ENCODE measurements around the gene TGFBR3. TPM values are rescaled to one million over a fixed set of nuclear protein-coding genes. Genes with fewer than 3 reads are reported as not detected.
A peak's percentile ranks its signal among the peaks of the same experiment; 100 is the strongest.

The TGFBR3 gene
- total and polyA plus RNA-seq, 3 experiments from 2014 or later = 28.8 to 78.5 (median 29.9) TPM

GRCh38 chr1:91730801-91731732 is 154.9 kb downstream of the TGFBR3 start:
- Mint-ChIP-seq H3K27me3 (no peaks in the 10 kb centered on the region), H3K27ac (peak overlapping the region; percentile 10 to 93 (median 85)), H3K4me1 (peaks cover 57 to 78% (median 63%) of the 10 kb centered on the region in 3 donors), H3K9me3 (no peaks in the 10 kb centered on the region), H3K36me3 (peaks cover 6 to 59% (median 24%) of the 10 kb centered on the region in 3 donors), H3K4me3 (peak overlapping the region in 6 of 7 donors; percentile 46 to 66 (median 60))
- H3K4me3 ChIP-seq (ENCODE audit: low read length) = no peak overlapping the region
- no peaks in the 10 kb centered on the region for H3K27me3 ChIP-seq (ENCODE audit: insufficient read depth, low read length, poor library complexity, severe bottlenecking)
- no peaks in the 10 kb centered on the region for H3K9me3 ChIP-seq (ENCODE audit: low read length)
- H3K36me3 ChIP-seq (ENCODE audit: insufficient read depth, low read length) = peaks cover 5% of the 10 kb centered on the region
- peaks cover 48% of the 10 kb centered on the region for H3K4me1 ChIP-seq (ENCODE audit: insufficient read depth, low read length)
- POLR2A ChIA-PET = no interaction called here
- CTCF ChIA-PET = interaction anchor here (1.0 kb wide), 1 partner anchor 201 kb away, joined by 3 read pairs; no protein-coding TSS in a partner anchor
- peak overlapping the region; percentile 64 for H3K27ac ChIP-seq (ENCODE audit: low read depth, low read length)
- peak in 1 of 5 donors; percentile 15 for DNase-seq

GRCh38 chr1:91729621-91730358 is 156.2 kb downstream of the TGFBR3 start:
- Mint-ChIP-seq H3K9me3 (no peaks in the 10 kb centered on the region), H3K27me3 (no peaks in the 10 kb centered on the region), H3K4me1 (peaks cover 51 to 76% (median 55%) of the 10 kb centered on the region in 3 donors), H3K27ac (peak overlapping the region; percentile 10 to 91 (median 80)), H3K4me3 (peak overlapping the region in 6 of 7 donors; percentile 1 to 64 (median 36)), H3K36me3 (peaks cover 10 to 68% (median 28%) of the 10 kb centered on the region in 3 donors)
- no peaks in the 10 kb centered on the region for H3K9me3 ChIP-seq (ENCODE audit: low read length)
- H3K4me1 ChIP-seq (ENCODE audit: insufficient read depth, low read length) = peaks cover 48% of the 10 kb centered on the region
- H3K36me3 ChIP-seq (ENCODE audit: insufficient read depth, low read length) = peaks cover 9% of the 10 kb centered on the region
- peak overlapping the region; percentile 4 for H3K27ac ChIP-seq (ENCODE audit: low read depth, low read length)
- DNase-seq = no peak
- POLR2A ChIA-PET = no interaction called here
- no peaks in the 10 kb centered on the region for H3K27me3 ChIP-seq (ENCODE audit: insufficient read depth, low read length, poor library complexity, severe bottlenecking)
- CTCF ChIA-PET = interaction anchor here (0.9 to 1.7 kb wide), 3 partner anchors 156 to 199 kb away, joined by 3 to 5 read pairs (median 3); partner anchors contain the start of gene TGFBR3
- no peak overlapping the region for H3K4me3 ChIP-seq (ENCODE audit: low read length)

- Histone ChIP-seq H3K4me1 (ENCODE audit: insufficient read depth, low read length) (peaks cover 35% of the 10 kb centered on the region), H3K4me3 (ENCODE audit: low read length) (no peak overlapping the region), H3K27ac (ENCODE audit: low read depth, low read length) (peak overlapping the region; percentile 22), H3K36me3 (ENCODE audit: insufficient read depth, low read length) (peaks cover 9% of the 10 kb centered on the region), H3K27me3 (ENCODE audit: insufficient read depth, low read length, poor library complexity, severe bottlenecking) (no peaks in the 10 kb centered on the region), H3K9me3 (ENCODE audit: low read length) (no peaks in the 10 kb centered on the region)
- Mint-ChIP-seq H3K27ac (peak overlapping the region in 3 of 8 donors; percentile 11 to 26 (median 18)), H3K4me1 (peaks cover 43 to 67% (median 44%) of the 10 kb centered on the region in 3 donors), H3K9me3 (no peaks in the 10 kb centered on the region), H3K27me3 (no peaks in the 10 kb centered on the region), H3K36me3 (peaks cover 10 to 62% (median 28%) of the 10 kb centered on the region in 3 donors), H3K4me3 (no peak overlapping the region)
- ChIA-PET POLR2A (no interaction called here), CTCF (interaction anchor here (1.1 kb wide), 1 partner anchor 14 kb away, joined by 3 read pairs; no protein-coding TSS in a partner anchor)
- DNase-seq = no peak
Observed at GRCh38 chr1:91727763-91728162, 158.2 kb downstream of the TGFBR3 start.

GRCh38 chr1:91725989-91726721 is 159.8 kb downstream of the TGFBR3 start:
- Histone ChIP-seq H3K9me3 (ENCODE audit: low read length) (no peaks in the 10 kb centered on the region), H3K27ac (ENCODE audit: low read depth, low read length) (no peak overlapping the region), H3K27me3 (ENCODE audit: insufficient read depth, low read length, poor library complexity, severe bottlenecking) (no peaks in the 10 kb centered on the region), H3K4me3 (ENCODE audit: low read length) (no peak overlapping the region), H3K4me1 (ENCODE audit: insufficient read depth, low read length) (peaks cover 19% of the 10 kb centered on the region), H3K36me3 (ENCODE audit: insufficient read depth, low read length) (peaks cover 12% of the 10 kb centered on the region)
- H3K9me3 Mint-ChIP-seq = no peaks in the 10 kb centered on the region
- DNase-seq = no peak
- peak overlapping the region in 3 of 8 donors; percentile 28 to 53 (median 45) for H3K27ac Mint-ChIP-seq
- H3K4me1 Mint-ChIP-seq = peaks cover 27 to 54% (median 28%) of the 10 kb centered on the region in 3 donors
- H3K36me3 Mint-ChIP-seq = peaks cover 10 to 70% (median 37%) of the 10 kb centered on the region in 3 donors
- H3K27me3 Mint-ChIP-seq = no peaks in the 10 kb centered on the region
- CTCF ChIA-PET = no interaction called here
- H3K4me3 Mint-ChIP-seq = no peak overlapping the region
- POLR2A ChIA-PET = no interaction called here

GRCh38 chr1:91725618-91725988 is 160.3 kb downstream of the TGFBR3 start:
- POLR2A ChIA-PET = no interaction called here
- peaks cover 13 to 75% (median 41%) of the 10 kb centered on the region in 3 donors for H3K36me3 Mint-ChIP-seq
- H3K27me3 Mint-ChIP-seq = no peaks in the 10 kb centered on the region
- H3K36me3 ChIP-seq (ENCODE audit: insufficient read depth, low read length) = peaks cover 13% of the 10 kb centered on the region
- H3K9me3 ChIP-seq (ENCODE audit: low read length) = no peaks in the 10 kb centered on the region
- no peaks in the 10 kb centered on the region for H3K9me3 Mint-ChIP-seq
- no peak overlapping the region for H3K27ac ChIP-seq (ENCODE audit: low read depth, low read length)
- H3K27ac Mint-ChIP-seq = peak overlapping the region in 2 of 8 donors; percentile 28 to 53
- H3K4me3 ChIP-seq (ENCODE audit: low read length) = no peak overlapping the region
- no peak for DNase-seq
- H3K4me3 Mint-ChIP-seq = no peak overlapping the region
- H3K4me1 Mint-ChIP-seq = peaks cover 22 to 49% (median 23%) of the 10 kb centered on the region in 3 donors
- CTCF ChIA-PET = no interaction called here
- peaks cover 14% of the 10 kb centered on the region for H3K4me1 ChIP-seq (ENCODE audit: insufficient read depth, low read length)
- no peaks in the 10 kb centered on the region for H3K27me3 ChIP-seq (ENCODE audit: insufficient read depth, low read length, poor library complexity, severe bottlenecking)

GRCh38 chr1:91724644-91725043 is 161.3 kb downstream of the TGFBR3 start:
- POLR2A ChIA-PET = no interaction called here
- peaks cover 12 to 39% (median 13%) of the 10 kb centered on the region in 3 donors for H3K4me1 Mint-ChIP-seq
- H3K9me3 ChIP-seq (ENCODE audit: low read length) = no peaks in the 10 kb centered on the region

GRCh38 chr1:91724231-91724630 is 161.7 kb downstream of the TGFBR3 start:
- ChIA-PET CTCF (interaction anchor here (1.2 to 1.4 kb wide), 2 partner anchors 22 to 35 kb away, joined by 3 to 4 read pairs; no protein-coding TSS in a partner anchor), POLR2A (no interaction called here)
- H3K9me3 Mint-ChIP-seq = no peaks in the 10 kb centered on the region

More at GRCh38 chr1:91724644-91725043, 161.3 kb downstream of the TGFBR3 start:
- Mint-ChIP-seq H3K4me3 (no peak overlapping the region), H3K36me3 (peaks cover 15 to 80% (median 46%) of the 10 kb centered on the region in 3 donors), H3K27me3 (no peaks in the 10 kb centered on the region), H3K9me3 (no peaks in the 10 kb centered on the region), H3K27ac (peak overlapping the region in 2 of 8 donors; percentile 23 to 76)
- H3K36me3 ChIP-seq (ENCODE audit: insufficient read depth, low read length) = peaks cover 16% of the 10 kb centered on the region
- CTCF ChIA-PET = interaction anchor here (1.2 kb wide), 1 partner anchor 34 kb away, joined by 4 read pairs; no protein-coding TSS in a partner anchor
- no peaks in the 10 kb centered on the region for H3K27me3 ChIP-seq (ENCODE audit: insufficient read depth, low read length, poor library complexity, severe bottlenecking)
- no peak overlapping the region for H3K27ac ChIP-seq (ENCODE audit: low read depth, low read length)
- H3K4me1 ChIP-seq (ENCODE audit: insufficient read depth, low read length) = peaks cover 4% of the 10 kb centered on the region
- DNase-seq = no peak
- H3K4me3 ChIP-seq (ENCODE audit: low read length) = no peak overlapping the region

More at GRCh38 chr1:91724231-91724630, 161.7 kb downstream of the TGFBR3 start:
- DNase-seq = no peak
- peaks cover 18 to 80% (median 50%) of the 10 kb centered on the region in 3 donors for H3K36me3 Mint-ChIP-seq
- H3K9me3 ChIP-seq (ENCODE audit: low read length) = no peaks in the 10 kb centered on the region
- H3K27ac Mint-ChIP-seq = peak overlapping the region in 4 of 8 donors; percentile 23 to 68 (median 58)
- H3K27ac ChIP-seq (ENCODE audit: low read depth, low read length) = no peak overlapping the region
- peaks cover under 1% of the 10 kb centered on the region for H3K4me1 ChIP-seq (ENCODE audit: insufficient read depth, low read length)
- peaks cover 17% of the 10 kb centered on the region for H3K36me3 ChIP-seq (ENCODE audit: insufficient read depth, low read length)
- no peaks in the 10 kb centered on the region for H3K27me3 ChIP-seq (ENCODE audit: insufficient read depth, low read length, poor library complexity, severe bottlenecking)
- peaks cover 8 to 35% (median 9%) of the 10 kb centered on the region in 3 donors for H3K4me1 Mint-ChIP-seq
- no peak overlapping the region for H3K4me3 ChIP-seq (ENCODE audit: low read length)
- no peak overlapping the region for H3K4me3 Mint-ChIP-seq
- H3K27me3 Mint-ChIP-seq = no peaks in the 10 kb centered on the region

Measured in CD8-positive, alpha-beta memory T cell (primary cell).